K562 (cell line): ENCODE results near the gene MTMR12. TPM values are rescaled to one million over a fixed set of nuclear protein-coding genes. Genes with fewer than 3 reads are reported as not detected.
A peak's percentile ranks its signal among the peaks of the same experiment; 100 is the strongest.

Experiments used
- BHLHE40 ChIP-seq: IDR thresholded peaks from 2 replicates; pipeline ENCODE4 v1.6.1; 2011; ENCODE audit warnings: low read length, improper control_type of control experiment
- BRD9 ChIP-seq: fragments of 450-650 bp; IDR thresholded peaks from 2 replicates; pipeline ENCODE4 v1.6.1; 2018; ENCODE audit warnings: low read depth; ENCODE audit not compliant: partially characterized antibody
- FOSL1 ChIP-seq: fragments of 200-800 bp; sonication (Bioruptor generic); conservative IDR thresholded peaks from 2 replicates; pipeline ENCODE4 v1.6.1; 2016; ENCODE audit warnings: missing genetic modification characterization, missing compliant biosample characterization
- FOXM1 ChIP-seq, 2 experiments: fragments of 450-650 bp in 1 of 2; sonication (generic) in 1 of 2; formaldehyde crosslinking in 1 of 2; IDR thresholded peaks; 2 replicates each; pipeline versions ENCODE4 v1.6.1 to v1.9.0; 2017 to 2022; ENCODE audit warnings: low read depth in 2 of 2, mild to moderate bottlenecking in 2 of 2, missing genetic modification reagents in 1 of 2, moderate library complexity in 1 of 2
- GTF2F1 ChIP-seq: IDR thresholded peaks from 2 replicates; pipeline ENCODE4 v1.6.1; 2011; ENCODE audit warnings: low read depth, low read length, improper control_type of control experiment
- HIVEP1 ChIP-seq: fragments of 250-450 bp; sonication (Bioruptor Pico); IDR thresholded peaks from 2 replicates; pipeline ENCODE4 v1.4.0; 2020; ENCODE audit warnings: mild to moderate bottlenecking
- HMG20A ChIP-seq: fragments of 450-650 bp; formaldehyde crosslinking; conservative IDR thresholded peaks from 2 replicates; pipeline ENCODE4 v1.4.0; 2020; ENCODE audit warnings: mild to moderate bottlenecking, mixed read lengths
- NCOA4 ChIP-seq: fragments of 450-650 bp; IDR thresholded peaks from 2 replicates; pipeline ENCODE4 v1.6.1; 2018; ENCODE audit warnings: mild to moderate bottlenecking; ENCODE audit not compliant: partially characterized antibody
- RB1 ChIP-seq: fragments of 450-650 bp; IDR thresholded peaks from 2 replicates; pipeline ENCODE4 v1.6.1; 2017; ENCODE audit warnings: low read depth, mild to moderate bottlenecking
- RBBP5 ChIP-seq: fragments of 200-600 bp; sonication (generic); IDR thresholded peaks from 2 replicates; pipeline ENCODE4 v1.6.1; 2012; ENCODE audit warnings: borderline replicate concordance, mild to moderate bottlenecking, low read length, control low read depth, inconsistent platforms; ENCODE audit not compliant: insufficient read depth, poor library complexity, severe bottlenecking
- RBM22 ChIP-seq: fragments of 200-400 bp; formaldehyde crosslinking; IDR thresholded peaks from 2 replicates; pipeline ENCODE4 v1.6.1; 2018; ENCODE audit warnings: low read length, low read depth; ENCODE audit not compliant: poor library complexity, severe bottlenecking
- RBM34 ChIP-seq: fragments of 200-400 bp; formaldehyde crosslinking; IDR thresholded peaks from 2 replicates; pipeline ENCODE4 v1.6.1; 2018; ENCODE audit warnings: low read length, borderline replicate concordance; ENCODE audit not compliant: insufficient read depth
- TEAD4 ChIP-seq, 2 experiments: sonication (generic) in 1 of 2; formaldehyde crosslinking in 1 of 2; IDR thresholded peaks; 2 replicates each; pipeline versions ENCODE4 v1.6.1 to v1.8.0; 2012 to 2022; ENCODE audit warnings: borderline replicate concordance in 1 of 2, inconsistent platforms in 1 of 2, low read length in 1 of 2, mild to moderate bottlenecking in 1 of 2, missing genetic modification reagents in 1 of 2
- XRCC4 ChIP-seq: IDR thresholded peaks from one replicate; pipeline ENCODE4 v1.6.1; 2011; ENCODE audit not compliant: insufficient read depth, insufficient read length; ENCODE audit errors: extremely low read depth
- XRCC5 ChIP-seq: fragments of 200-400 bp; formaldehyde crosslinking; IDR thresholded peaks from 2 replicates; pipeline ENCODE4 v1.6.1; 2017; ENCODE audit warnings: low read depth, mild to moderate bottlenecking, low read length
- ZNF143 ChIP-seq: sonication (generic); formaldehyde crosslinking; IDR thresholded peaks from 2 replicates; pipeline ENCODE4 v1.9.0; 2022; ENCODE audit warnings: mild to moderate bottlenecking, missing genetic modification reagents
- ZNF224 ChIP-seq: sonication (generic); formaldehyde crosslinking; IDR thresholded peaks from 2 replicates; pipeline ENCODE4 v1.8.0; 2022; ENCODE audit warnings: mild to moderate bottlenecking, missing genetic modification reagents
- ZNF444 ChIP-seq: fragments of 250-450 bp; sonication (Bioruptor Pico); IDR thresholded peaks from 2 replicates; pipeline ENCODE4 v1.4.0; 2020; ENCODE audit warnings: mild to moderate bottlenecking, moderate library complexity
- polyA plus RNA-seq, 8 experiments: library from polyadenylated mRNA; depleted of rRNA in 4 of 8; stranded (reverse) in 5 of 8; unstranded in 3 of 8; fragments of >200 nt; fragmentation: Nextera tagmentation in 2 of 8; fragmentation: Illumina TruSeq in 1 of 8; extraction: Ambion mirVana in 2 of 8; extraction: Trizol in 1 of 8; gene quantifications; 2 replicates each; pipeline versions ENCODE4 v1.2.1 to v1.2.3, GENCODE V29; 2011 to 2014; ENCODE audit warnings: inconsistent platforms in 1 of 8, missing spikeins in 1 of 8
- total RNA-seq, 7 experiments: library from RNA; depleted of rRNA in 6 of 7; stranded (reverse); fragments of >200 nt in 6 of 7; fragmentation: Illumina TruSeq in 2 of 7; extraction: Trizol in 2 of 7; gene quantifications; 2 replicates each; pipeline versions ENCODE4 v1.2.1 to v1.2.3, GENCODE V29; 2011 to 2021; ENCODE audit warnings: low replicate concordance in 1 of 7
- TF ChIP-seq, protein P1 (sequence below): sonication (generic); formaldehyde crosslinking; IDR thresholded peaks from 2 replicates; pipeline ENCODE4 v1.8.0; 2022; ENCODE audit warnings: mild to moderate bottlenecking, low read depth, missing genetic modification reagents
- TF ChIP-seq, protein P2 (sequence below): sonication (generic); formaldehyde crosslinking; IDR thresholded peaks from 2 replicates; pipeline ENCODE4 v1.8.0; 2022; ENCODE audit warnings: mild to moderate bottlenecking, missing genetic modification reagents
- TF ChIP-seq, protein P3 (sequence below), 2 experiments: fragments of 200-800 bp in 1 of 2; sonication (Bioruptor generic) in 1 of 2; sonication (generic) in 1 of 2; formaldehyde crosslinking in 1 of 2; IDR thresholded peaks in 1 of 2; conservative IDR thresholded peaks in 1 of 2; 2 replicates each; pipeline versions ENCODE4 v1.5.0 to v1.6.1; 2016 to 2020; ENCODE audit warnings: missing compliant biosample characterization in 1 of 2, missing genetic modification characterization in 1 of 2, missing genetic modification reagents in 1 of 2

Gene MTMR12
- total and polyA plus RNA-seq, 9 of the 15 experiments (the other 6 are each of a cell fraction or from before 2014, with no cell fraction given): 4.0 to 28.7 (median 17.1) TPM

DNA sequence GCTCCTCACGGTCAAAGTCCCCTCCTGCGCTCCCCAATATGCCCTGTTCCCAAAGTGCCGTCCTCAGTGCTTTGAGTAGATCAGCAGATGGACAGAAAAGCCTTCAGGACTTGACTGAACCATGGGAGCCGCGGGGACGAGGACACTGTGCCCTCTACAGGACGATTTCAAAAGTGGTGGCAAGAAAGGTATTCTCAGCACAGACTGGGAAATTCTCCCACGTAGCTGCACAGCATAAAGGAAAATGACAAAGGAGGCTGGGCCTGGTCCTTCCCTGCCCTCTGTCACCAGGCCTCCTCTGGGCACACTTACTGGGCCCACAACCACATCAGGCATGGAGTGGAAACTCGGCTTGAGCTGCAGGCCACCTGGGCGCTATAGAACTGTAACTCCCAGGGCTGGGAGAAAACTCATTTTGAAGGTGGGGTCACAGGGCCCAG is 16.7 kb upstream of the MTMR12 start (continued):
- TF ChIP-seq, protein P1, sequence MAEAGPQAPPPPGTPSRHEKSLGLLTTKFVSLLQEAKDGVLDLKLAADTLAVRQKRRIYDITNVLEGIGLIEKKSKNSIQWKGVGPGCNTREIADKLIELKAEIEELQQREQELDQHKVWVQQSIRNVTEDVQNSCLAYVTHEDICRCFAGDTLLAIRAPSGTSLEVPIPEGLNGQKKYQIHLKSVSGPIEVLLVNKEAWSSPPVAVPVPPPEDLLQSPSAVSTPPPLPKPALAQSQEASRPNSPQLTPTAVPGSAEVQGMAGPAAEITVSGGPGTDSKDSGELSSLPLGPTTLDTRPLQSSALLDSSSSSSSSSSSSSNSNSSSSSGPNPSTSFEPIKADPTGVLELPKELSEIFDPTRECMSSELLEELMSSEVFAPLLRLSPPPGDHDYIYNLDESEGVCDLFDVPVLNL (CRISPR knock-in tag): no peak
- TF ChIP-seq BRD9 (no peak), XRCC5 (peak; percentile 81; the same call in 1 of the 2 replicates), XRCC4 (no peak), NCOA4 (no peak), ZNF143 (no peak), RBBP5 (no peak), RB1 (peak; percentile 40; the same call in 1 of the 2 replicates), RBM34 (no peak), BHLHE40 (peak; percentile 13; the same call in 1 of the 2 replicates), ZNF224 (CRISPR knock-in tag) (no peak), ZNF444 (CRISPR knock-in tag) (no peak), FOXM1 (IDR thresholded peaks at IDR 0.05; ENCODE audit: low read depth) (no peak), FOXM1 (CRISPR knock-in tag; IDR thresholded peaks at IDR 0.05; ENCODE audit: low read depth) (no peak), TEAD4 (IDR thresholded peaks at IDR 0.05; ENCODE audit: low read length) (0 out of 2 replicates have a peak, but pooled peaks have one; percentile 31), TEAD4 (CRISPR knock-in tag; IDR thresholded peaks at IDR 0.05; ENCODE audit: borderline replicate concordance) (no peak), RBM22 (no peak), HIVEP1 (CRISPR knock-in tag) (no peak), FOSL1 (no peak), HMG20A (no peak), GTF2F1 (no peak)
- TF ChIP-seq, protein P2, sequence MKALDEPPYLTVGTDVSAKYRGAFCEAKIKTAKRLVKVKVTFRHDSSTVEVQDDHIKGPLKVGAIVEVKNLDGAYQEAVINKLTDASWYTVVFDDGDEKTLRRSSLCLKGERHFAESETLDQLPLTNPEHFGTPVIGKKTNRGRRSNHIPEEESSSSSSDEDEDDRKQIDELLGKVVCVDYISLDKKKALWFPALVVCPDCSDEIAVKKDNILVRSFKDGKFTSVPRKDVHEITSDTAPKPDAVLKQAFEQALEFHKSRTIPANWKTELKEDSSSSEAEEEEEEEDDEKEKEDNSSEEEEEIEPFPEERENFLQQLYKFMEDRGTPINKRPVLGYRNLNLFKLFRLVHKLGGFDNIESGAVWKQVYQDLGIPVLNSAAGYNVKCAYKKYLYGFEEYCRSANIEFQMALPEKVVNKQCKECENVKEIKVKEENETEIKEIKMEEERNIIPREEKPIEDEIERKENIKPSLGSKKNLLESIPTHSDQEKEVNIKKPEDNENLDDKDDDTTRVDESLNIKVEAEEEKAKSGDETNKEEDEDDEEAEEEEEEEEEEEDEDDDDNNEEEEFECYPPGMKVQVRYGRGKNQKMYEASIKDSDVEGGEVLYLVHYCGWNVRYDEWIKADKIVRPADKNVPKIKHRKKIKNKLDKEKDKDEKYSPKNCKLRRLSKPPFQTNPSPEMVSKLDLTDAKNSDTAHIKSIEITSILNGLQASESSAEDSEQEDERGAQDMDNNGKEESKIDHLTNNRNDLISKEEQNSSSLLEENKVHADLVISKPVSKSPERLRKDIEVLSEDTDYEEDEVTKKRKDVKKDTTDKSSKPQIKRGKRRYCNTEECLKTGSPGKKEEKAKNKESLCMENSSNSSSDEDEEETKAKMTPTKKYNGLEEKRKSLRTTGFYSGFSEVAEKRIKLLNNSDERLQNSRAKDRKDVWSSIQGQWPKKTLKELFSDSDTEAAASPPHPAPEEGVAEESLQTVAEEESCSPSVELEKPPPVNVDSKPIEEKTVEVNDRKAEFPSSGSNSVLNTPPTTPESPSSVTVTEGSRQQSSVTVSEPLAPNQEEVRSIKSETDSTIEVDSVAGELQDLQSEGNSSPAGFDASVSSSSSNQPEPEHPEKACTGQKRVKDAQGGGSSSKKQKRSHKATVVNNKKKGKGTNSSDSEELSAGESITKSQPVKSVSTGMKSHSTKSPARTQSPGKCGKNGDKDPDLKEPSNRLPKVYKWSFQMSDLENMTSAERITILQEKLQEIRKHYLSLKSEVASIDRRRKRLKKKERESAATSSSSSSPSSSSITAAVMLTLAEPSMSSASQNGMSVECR (CRISPR knock-in tag): no peak
- TF ChIP-seq, protein P3, sequence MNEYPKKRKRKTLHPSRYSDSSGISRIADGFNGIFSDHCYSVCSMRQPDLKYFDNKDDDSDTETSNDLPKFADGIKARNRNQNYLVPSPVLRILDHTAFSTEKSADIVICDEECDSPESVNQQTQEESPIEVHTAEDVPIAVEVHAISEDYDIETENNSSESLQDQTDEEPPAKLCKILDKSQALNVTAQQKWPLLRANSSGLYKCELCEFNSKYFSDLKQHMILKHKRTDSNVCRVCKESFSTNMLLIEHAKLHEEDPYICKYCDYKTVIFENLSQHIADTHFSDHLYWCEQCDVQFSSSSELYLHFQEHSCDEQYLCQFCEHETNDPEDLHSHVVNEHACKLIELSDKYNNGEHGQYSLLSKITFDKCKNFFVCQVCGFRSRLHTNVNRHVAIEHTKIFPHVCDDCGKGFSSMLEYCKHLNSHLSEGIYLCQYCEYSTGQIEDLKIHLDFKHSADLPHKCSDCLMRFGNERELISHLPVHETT (CRISPR knock-in tag; conservative IDR thresholded peaks at IDR 0.05 in 1 of 2, IDR thresholded peaks at IDR 0.05 in 1 of 2): no peak
